Medulla oblongata (tissue), 1 donor: Measurements from ENCODE around the gene CASZ1.
A peak's percentile ranks its signal among the peaks of the same experiment; 100 is the strongest.

ENCODE experiments used
- DNase-seq: peaks from one replicate; pipeline ENCODE4 v3.0.0-alpha.2; 2015; ENCODE audit errors: extremely low spot score

CASZ1 gene

DNA sequence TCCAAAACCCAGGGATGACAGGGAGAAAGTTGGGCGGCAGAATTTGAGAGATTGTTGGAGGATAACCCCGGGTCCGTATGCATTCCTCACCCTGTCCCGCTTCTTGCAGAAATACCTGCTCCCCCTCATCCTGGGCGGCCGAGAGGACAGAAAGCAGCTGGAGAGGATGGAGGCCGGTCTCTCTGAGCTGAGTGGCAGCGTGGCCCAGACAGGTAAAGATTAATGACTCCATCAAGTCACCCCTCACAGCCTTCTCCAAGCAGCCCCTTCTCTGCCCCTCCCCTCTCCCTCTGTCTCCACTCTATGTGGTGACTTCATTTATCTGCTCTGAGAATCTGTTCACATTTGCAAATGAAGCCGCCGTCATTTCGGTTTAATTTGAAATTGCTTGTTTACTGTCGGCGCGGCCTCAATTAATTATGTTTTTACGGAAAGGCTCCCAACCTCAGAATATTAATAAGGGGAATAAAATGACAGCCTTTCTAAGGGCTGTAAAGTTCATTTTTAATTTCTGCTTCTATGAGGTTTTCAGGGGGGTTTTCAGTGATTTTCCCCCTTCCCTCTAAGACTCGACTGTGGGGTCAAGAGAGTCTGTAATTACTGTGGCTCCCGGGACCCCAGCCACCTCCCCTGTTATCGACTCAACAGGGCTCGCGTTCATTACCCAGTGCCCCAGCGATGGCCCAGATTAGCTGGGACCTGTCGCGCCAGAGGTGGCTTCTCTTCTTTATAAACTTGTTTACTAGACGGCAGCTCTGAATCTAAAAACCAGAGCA lies 173.3 kb downstream of the CASZ1 start:
- no peak for DNase-seq

DNA sequence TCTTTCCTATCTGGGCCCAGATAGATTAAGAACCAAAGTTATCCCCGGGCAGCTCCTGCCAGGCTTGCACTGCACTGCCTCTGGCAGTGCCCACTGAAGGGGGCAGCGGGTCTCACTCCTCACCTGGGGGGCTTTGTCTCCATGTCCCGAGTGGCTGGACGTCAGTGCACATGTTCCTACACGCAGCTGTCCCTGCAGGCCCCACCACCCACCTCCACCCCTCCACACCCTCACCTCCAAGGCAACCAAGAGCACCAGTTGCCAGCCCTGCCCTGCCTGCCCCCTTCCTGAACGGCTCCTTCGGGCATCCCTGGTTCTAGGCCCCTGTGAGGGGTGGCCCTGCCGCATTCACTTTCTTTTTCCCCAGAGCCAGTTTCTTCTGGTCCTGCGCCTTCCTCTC lies 174.5 kb downstream of the CASZ1 start:
- DNase-seq: no peak

DNA sequence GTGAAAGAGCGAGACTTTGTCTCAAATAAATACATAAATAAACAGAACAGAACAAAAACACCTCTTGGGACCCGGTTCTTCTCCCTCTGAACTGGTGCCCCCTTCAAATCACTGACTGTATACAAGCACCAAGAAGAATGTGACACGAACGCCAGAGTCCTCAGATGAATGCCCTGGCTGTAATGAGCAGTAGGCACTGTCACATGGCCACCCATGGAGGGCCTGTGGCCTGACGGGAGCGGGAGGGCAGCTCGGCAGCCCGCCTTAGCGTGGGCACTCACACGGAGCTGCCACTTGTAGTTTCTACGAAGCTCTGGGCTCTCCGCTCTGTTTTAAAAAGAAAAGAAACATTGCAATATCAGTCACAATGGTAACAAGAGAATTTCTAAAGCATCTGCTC lies 175.7 kb downstream of the CASZ1 start:
- peak; percentile 65 for DNase-seq

DNA sequence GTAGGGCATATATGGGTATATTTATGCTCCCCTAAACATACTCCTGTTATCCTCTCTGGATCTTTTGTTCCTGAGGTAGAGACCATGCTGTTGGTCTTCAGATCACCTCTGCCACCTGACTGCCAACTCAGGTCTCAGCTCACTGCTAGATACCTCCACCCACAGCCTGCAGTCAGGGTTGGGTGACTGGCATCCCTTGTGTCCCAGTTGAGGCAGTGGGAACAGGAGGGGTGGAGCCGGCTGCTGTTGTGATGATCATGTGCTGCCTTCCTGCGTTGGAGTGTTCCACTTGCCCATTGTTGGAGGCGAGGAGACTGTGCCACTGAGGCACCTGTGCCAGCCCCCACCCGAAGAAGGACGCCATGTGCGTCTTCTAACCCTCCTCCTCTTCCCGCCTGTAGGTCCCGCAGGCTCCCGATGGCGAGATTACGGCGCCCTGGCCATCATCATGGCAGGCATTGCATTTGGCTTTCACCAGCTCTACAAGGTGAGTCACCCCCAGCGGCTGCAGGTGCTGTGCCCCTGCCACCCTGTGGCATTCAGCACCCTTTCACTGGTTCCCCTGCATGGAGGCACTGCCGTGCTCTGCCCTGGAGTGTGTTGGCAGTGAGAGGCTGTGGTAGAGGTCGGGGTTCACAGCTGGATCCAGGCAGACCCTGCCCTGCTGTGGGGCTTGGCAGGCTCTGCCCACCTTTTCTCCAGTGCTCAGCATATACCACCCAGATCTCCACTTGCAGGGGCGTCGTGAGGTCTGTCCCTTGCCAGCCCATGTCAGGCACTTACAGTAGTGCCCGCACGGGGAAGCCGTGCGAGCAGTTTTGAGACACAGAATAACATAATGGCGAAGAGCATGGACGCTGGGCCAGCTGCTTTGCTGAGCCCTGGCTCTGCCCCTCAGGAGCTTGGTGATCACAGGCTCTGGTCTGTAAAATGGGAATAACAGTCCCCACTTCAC lies 178.2 kb downstream of the CASZ1 start:
- no peak for DNase-seq

DNA sequence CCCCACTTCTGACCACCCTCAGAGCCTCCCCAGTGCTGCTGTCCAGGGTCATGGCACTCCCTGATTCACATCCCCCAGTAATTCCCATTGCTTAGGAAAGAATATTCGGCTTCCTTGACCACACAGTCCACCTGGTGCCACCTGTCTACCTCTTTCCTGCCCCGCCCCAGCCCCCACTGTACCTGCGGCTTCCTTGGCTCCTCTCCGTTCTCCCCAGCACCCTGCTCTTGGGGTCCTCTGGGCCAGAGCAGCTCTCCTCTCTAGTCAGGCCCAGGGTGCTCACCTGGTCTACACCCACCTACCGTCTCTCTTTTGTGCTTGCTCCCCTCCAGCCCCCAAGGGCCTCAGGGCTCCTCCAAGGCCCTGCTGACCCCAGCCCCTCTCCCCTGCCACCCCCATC lies 179.1 kb downstream of the CASZ1 start:
- no peak for DNase-seq

DNA sequence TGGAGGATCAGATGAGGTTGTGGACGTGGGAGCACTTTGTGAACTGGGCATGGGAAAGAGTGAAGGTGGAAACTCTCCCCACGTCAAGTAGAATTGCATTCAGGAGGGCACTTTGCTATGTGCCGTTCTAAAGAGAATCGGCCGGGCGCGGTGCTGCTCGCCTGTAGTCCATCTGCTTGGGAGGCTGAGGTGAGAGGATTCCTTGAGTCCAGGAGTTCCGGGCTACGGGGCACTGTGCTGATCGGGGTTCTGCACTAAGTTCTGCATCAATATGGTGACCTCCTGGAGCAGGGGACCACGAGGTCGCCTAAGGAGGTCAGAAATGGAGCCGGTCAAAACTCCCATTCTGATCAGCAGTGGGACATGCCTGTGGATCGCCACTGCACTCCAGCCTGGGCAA lies 179.8 kb downstream of the CASZ1 start:
- DNase-seq: no peak

DNA sequence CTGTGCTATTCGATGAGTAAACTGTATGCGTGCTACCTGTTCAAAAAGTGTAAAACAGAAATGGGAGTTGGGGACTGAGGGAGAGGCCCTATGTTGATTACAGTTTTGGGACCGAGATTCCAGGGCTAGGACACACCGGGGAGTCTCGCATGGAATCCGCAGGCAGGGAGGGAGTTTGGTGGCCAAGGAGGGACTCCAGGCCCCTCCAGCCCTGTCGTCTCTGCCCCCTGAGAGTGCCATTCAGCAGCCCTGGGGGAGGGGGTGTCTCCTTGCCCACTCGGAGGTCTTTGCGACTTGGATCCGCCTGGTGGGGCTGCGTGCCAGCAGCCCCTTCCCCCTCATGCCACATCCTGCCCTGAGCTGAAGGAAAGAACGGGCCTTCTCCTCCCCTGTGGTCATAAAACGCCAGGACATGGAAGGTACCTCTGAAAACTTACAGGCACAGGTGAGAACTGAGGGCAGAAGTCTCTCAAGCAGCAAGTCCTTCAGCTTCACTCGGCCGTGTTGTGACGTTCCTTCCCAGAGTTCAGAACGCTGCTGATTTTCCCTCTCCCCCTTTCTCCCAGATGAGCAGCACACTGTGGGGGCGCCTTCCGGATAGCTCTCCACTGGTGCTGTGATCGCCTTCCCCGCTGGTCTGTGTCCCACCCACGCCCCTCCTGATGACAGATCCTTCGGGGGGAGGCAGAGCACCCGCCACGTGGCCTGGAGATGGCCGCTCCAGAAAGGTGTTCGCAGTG lies 180.3 kb downstream of the CASZ1 start:
- DNase-seq: no peak

DNA sequence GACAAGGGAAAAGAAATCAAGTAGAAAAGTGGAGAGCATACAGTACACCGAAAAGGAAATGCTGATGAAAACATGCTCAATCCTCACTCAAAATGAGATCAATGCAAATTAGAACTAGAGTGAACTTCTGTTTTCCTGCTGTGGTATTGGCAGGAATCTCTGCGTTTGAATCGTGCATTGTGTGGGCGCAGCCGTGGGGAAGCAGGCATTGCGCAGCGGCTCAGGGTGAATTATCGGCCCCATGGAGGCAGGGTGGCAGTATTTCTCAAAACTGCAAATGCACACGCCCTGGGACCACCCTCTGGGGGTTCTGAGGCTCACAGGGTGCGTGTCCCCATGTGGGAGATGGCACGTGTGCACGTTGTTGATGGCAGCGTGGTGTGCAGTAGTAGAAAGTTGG lies 181.1 kb downstream of the CASZ1 start:
- DNase-seq: peak; percentile 60

DNA sequence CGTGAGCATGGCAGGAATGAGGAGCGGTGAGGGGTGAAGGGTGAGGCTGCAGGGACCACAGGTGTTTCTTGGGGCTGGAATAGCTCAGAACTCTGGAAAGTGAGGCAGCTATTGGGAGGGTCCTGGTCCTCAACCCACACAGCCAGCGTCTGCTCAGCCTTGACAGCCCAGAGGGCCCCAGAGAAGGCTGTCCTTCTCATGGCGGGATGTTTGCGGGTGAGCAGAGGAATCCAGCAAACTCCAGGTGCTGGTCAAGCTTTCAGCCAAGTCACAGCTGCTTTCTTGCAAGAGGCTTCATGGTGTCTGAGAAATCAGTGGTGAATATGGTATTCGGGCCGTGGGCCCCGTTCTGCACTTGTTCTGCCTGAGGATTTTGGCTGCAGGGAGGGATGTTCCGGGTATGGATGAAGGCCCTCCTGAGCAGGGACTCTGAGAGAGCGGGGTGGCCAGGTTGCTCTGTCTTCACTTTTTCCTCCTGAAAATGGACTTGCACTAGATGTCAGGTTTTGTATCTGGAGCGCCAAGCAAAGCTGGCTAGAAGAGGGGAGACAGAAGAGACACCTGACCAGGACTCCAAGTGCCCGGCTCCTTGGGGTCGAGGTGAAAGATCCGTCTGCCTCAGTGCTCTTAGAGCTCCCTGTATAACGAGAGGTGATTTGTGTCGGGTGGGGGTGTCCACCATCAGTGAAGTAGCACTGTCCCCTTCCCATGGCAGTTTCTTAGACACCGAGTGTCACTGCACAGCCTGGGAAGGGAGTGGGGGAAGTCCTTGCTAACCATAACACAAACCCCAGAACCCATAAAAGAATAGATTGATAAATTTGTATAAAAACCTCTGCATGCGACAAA lies 181.8 kb downstream of the CASZ1 start:
- no peak for DNase-seq

DNA sequence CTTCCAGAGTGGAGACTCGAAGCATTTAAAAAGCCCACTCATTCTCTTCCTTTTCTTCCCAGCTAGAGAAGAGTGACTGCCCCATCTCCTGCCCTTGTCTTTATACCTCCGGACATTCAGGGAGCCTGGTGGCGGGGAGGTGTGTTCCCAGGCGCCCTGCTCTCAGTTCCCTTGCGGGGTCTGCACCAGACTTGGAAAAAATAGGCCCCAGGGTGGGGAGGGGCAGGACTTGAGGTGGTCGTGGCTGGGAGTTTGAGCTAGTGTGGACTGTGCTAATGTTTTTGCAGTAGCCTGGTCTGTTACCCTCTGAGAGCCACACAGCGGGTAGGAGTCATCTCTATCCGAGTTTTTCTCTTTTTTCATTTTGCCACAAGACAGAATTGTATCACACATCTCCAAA lies 182.6 kb downstream of the CASZ1 start:
- no peak for DNase-seq

DNA sequence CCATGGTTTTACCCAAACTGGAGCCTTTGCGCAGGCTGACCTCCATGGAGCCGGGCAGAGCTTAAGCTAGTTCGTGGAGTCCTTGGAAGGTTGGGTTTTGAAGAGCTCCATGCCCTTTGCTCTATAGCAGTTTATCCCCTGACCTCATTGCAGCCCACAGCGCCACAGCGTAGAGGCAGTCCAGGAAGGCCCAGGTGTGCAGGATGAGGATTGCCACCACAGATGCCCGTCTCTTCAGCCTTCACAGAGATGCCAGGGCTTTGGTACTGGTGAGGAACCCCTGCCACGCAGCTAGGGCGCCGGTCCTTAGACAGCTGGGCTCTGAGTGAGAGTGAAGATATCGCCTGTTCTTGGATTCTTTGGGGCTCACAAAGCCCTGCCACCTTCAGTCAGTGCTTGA lies 183.1 kb downstream of the CASZ1 start:
- DNase-seq: no peak

DNA sequence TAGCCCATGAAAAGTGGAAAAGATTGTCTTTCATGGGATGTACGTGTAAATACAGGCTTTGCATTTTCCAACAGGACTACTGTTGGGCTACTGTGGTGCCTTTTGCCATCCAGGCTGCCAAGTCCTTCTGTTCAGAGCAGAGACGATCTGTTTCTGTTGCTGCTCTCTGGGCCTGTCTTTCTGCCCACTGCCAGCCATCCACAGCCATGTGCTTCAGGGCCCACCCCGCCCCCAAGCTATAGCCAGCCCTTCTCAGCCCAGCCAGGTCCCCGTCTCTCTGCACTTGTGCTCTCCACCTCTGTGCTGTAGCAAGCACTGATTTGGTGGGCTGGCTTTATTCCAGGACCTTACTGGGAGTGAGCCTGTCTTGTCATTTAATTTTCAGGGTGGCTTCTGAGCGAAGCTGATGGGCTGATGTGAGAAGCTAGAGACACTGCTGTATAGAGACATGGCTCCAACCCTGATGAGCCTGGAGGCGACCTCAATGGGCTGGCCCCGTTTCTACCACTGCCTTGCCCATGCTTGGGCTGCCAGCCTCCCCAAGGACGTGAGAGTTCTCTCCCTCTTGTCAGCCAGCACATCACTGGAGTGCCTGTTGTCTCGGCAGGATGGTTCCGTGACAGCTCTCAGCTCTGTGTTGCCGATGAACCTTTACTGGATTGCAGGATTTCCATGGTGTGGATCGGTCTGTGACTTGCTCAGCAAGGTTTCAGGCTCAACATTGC lies 183.8 kb downstream of the CASZ1 start:
- no peak for DNase-seq

DNA sequence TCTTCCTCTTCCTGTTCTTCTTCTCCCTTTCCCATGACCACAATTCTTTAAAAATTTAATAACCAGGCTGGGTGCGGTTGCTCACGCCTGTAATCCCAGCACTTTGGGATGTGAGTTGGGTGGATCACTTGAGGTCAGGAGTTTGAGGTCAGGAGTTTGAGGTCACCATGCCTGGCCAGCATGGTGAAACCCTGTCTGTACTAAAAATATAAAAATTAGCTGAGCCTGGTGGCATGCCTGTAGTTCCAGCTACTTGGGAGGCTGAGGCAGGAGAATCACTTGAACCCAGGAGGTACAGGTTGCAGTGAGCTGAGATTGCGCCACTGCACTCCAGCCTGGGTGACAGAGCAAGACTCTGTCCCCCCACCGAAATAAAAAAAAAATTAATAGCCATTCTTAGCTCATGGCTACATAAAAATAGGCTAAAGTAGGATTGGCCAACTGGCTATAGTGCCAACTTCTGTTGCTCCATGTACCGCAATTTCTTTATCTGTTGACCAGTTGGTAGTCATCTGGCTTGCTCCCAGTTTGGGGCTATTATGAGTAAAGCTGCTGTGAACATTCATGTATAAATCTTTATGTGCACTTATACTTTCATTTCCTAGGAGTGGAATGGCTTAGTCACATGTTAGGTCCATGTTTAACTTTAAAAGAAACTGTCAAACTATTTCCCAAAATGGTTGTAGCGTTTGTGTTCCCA lies 185.4 kb downstream of the CASZ1 start:
- no peak for DNase-seq

DNA sequence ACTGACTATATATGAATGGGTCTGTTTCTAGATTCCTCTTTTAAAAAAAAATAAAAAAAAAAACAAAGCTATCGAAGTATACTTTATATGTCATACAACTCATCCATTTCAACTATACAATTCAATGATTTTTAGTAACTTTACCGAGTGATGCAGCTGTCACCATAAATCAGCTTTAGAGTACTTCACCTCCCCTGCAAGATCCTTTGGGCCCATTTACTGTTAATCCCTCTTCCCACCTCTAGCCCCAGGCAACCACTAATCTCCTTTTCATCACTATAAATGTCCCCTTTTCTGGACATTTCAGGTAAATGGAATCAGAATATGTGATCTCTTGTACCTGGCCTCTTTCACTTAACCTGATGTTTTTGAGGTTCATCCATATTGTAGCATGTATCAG lies 187.8 kb downstream of the CASZ1 start:
- no peak for DNase-seq

DNA sequence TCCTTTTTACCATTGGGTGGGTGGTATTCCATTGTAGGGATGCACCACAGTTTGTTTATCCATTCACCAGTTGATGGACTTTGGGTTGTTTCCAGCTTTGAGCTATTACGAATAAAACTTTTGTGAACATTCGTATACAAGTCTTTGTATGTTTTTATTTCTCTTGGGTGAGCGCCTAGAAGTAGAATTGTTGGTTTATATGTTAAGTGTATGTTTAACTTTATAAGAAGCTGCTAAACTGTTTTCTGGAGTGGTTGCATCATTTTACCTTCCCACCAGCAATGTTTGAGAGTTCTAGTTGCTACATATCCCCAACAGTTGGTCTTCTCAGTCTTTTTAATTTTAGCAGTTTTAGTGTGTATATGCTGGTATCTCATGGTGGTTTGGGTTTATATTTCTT lies 189.2 kb downstream of the CASZ1 start:
- no peak for DNase-seq

DNA sequence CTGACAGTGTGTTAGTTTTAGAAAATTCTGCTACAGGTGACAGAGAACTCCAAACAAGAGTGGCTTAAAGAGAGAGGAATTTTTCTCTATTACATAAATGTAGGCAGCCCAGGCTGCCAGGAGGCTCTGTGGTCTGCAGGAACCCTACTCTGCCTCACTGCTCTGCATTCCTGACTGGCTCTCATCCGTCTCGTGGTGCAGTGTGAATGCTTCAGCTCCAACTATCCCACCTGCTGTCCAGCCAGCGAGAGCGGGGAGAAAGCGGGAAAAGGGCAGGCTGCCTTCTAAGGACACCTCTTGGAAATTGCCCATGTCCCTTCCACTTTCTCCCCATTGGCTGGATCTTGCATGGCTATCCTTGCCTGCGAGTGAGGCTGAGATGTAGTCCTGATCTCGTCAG lies 190.4 kb downstream of the CASZ1 start:
- no peak for DNase-seq

DNA sequence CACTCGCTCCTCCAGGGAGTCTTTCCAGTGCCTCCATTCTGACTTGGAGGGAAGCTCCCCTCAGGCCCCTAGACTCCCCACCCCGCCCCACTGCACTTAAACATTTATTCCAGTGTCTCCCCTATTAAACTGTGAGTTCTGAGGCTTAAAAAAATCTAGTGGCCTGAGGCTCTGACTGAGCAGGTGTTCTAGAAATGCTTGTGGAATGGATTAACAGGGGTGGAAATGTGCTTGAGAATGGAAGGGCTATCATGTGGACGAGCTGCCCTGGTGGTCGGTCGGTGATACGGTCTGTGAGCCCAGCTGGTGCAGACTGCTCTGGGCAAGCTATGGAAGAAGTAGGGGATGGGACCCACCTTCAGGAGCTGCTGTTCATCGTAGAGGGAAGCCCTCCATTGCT lies 191.5 kb downstream of the CASZ1 start:
- no peak for DNase-seq

DNA sequence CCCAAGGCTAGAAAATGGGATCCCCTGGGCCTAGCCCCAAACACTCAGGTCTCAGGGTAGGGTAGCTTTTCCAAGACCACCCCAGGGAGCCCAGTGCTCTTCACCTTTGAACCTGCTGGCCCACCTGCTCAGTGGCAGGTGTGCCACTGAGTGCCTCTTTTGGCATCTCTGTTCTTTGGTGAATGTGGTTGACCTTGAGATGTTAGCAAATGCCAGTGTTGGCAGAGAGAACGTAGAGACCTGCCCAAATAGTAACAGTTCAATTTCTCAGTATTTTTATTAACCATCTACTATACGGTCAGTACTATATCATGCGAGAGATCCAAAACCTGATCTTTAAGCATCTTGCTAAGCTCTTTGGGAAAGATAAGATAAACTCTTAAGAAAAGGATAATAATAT lies 193.5 kb downstream of the CASZ1 start:
- DNase-seq: no peak

DNA sequence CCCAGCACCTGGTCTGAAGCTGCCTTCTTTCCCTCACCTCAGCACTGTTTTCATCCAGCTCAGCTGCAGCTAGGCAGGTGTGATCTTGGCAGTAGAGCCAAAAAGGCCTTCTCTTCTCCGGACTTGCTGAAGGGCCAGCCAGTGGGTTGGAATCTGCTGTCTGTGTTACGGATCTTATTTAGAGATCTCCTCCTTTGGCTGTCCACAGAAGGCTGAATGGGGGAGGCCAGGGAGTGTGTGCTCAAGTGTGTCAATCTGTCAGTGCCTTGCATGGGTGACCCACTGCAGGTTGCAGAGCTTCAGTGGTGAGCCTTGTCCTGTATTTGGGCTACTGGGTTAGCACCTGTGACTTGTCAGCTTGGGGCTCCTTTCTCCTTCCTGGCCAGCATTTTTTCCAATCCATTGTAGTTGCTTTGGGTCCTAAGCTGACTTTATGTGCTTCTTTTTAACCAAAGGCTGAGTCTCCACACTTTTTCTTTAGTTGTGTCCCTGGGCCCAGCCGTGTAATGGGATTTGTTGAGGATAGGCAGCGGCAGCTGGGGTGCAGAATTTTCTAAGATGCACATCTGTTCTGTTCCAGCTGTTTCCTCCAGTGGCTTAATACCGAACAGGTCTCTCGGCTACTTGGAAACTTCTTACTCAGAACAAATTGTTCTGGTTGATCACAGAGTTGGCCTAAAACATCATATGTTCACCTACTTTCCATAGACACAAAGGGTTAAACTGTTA lies 194.9 kb downstream of the CASZ1 start:
- no peak for DNase-seq
